DOHH2 (cell line): ENCODE results near the gene JCHAIN.
A peak's percentile ranks its signal among the peaks of the same experiment; 100 is the strongest.
"Not testable (repeated sequence)": the region's sequence is repeated elsewhere in the genome, so short reads cannot be mapped to it uniquely, and the experiment has no call there.

ENCODE experiments used
- H3F3A ChIP-seq: fragments of 200-600 bp; sonication (generic), shearing (Covaris generic); 2 replicates; pipeline ENCODE4 v1.6.0; 2016; ENCODE audit warnings: antibody characterized with exemption, mild to moderate bottlenecking; ENCODE audit not compliant: control insufficient read depth, insufficient read depth
- H3K27ac ChIP-seq: fragments of 200-600 bp; sonication (generic); 2 replicates; pipeline ENCODE4 v1.5.1; 2014; ENCODE audit warnings: low read depth, mild to moderate bottlenecking, low read length, moderate library complexity
- H3K27me3 ChIP-seq: fragments of 200-600 bp; sonication (generic); 2 replicates; pipeline ENCODE4 v1.6.1; 2014; ENCODE audit warnings: mild to moderate bottlenecking, low read length, mixed read lengths; ENCODE audit not compliant: control insufficient read depth
- H3K36me3 ChIP-seq: fragments of 200-600 bp; sonication (generic); 2 replicates; pipeline ENCODE4 v1.6.1; 2014; ENCODE audit warnings: mild to moderate bottlenecking, low read length, moderate library complexity, mixed read lengths; ENCODE audit not compliant: control insufficient read depth
- H3K4me1 ChIP-seq: fragments of 200-600 bp; sonication (generic); 2 replicates; pipeline ENCODE4 v1.6.1; 2014; ENCODE audit warnings: mild to moderate bottlenecking, low read length, mixed read lengths; ENCODE audit not compliant: control insufficient read depth
- H3K4me2 ChIP-seq: fragments of 200-600 bp; sonication (generic); 2 replicates; pipeline ENCODE4 v1.6.0; 2014; ENCODE audit warnings: mild to moderate bottlenecking, low read length, moderate library complexity
- H3K4me3 ChIP-seq: fragments of 200-600 bp; sonication (generic); 2 replicates; pipeline ENCODE4 v1.5.1; 2014; ENCODE audit warnings: mild to moderate bottlenecking, low read length, mixed read lengths
- H3K79me2 ChIP-seq: fragments of 200-600 bp; sonication (generic); 2 replicates; pipeline ENCODE4 v1.6.1; 2014; ENCODE audit warnings: mild to moderate bottlenecking, low read length, mixed read lengths; ENCODE audit not compliant: control insufficient read depth
- H3K9me2 ChIP-seq: fragments of 200-600 bp; sonication (generic); replicated peaks from 2 replicates; pipeline ENCODE4 v1.6.1; 2014; ENCODE audit warnings: mild to moderate bottlenecking, low read length, mixed read lengths; ENCODE audit not compliant: control insufficient read depth
- H3K9me3 ChIP-seq: fragments of 200-600 bp; sonication (generic); 2 replicates; pipeline ENCODE4 v1.6.1; 2014; ENCODE audit warnings: antibody characterized with exemption, low read length, mixed read lengths; ENCODE audit not compliant: control insufficient read depth, insufficient read depth
- H4K20me1 ChIP-seq: fragments of 200-600 bp; sonication (generic); 2 replicates; pipeline ENCODE4 v1.6.0; 2014; ENCODE audit warnings: low read depth, mild to moderate bottlenecking, antibody characterized with exemption, low read length, moderate library complexity; ENCODE audit not compliant: control insufficient read depth, insufficient read depth
- CTCF ChIP-seq: fragments of 200-600 bp; sonication (generic); IDR thresholded peaks from one replicate; pipeline ENCODE4 v1.5.1; 2014; ENCODE audit warnings: antibody characterized with exemption, mild to moderate bottlenecking, low read depth, low read length; ENCODE audit not compliant: poor library complexity, severe bottlenecking
- EZH2phosphoT487 ChIP-seq: fragments of 200-600 bp; sonication (generic); IDR thresholded peaks from 2 replicates; pipeline ENCODE4 v1.6.1; 2017; ENCODE audit warnings: borderline replicate concordance, mild to moderate bottlenecking, antibody characterized with exemption, low read length, moderate library complexity, mixed read lengths

The JCHAIN gene

GRCh38 chr4:70704215-70704930, 38.1 kb upstream of the JCHAIN start:
- Histone ChIP-seq H4K20me1 (no peaks in the 10 kb centered on the region), H3K27ac (peak overlapping the region; percentile 95)

GRCh38 chr4:70703619-70704214, 37.4 kb upstream of the JCHAIN start:
- H3K4me3 ChIP-seq = peak overlapping the region; percentile 90

More at GRCh38 chr4:70704215-70704930, 38.1 kb upstream of the JCHAIN start:
- H3K79me2 ChIP-seq = peaks cover 49% of the 10 kb centered on the region
- H3F3A ChIP-seq = peaks cover 22% of the 10 kb centered on the region
- TF ChIP-seq EZH2phosphoT487 (no peak), CTCF (peak; percentile 58)
- peaks cover 15% of the 10 kb centered on the region; the same call in 1 of the 2 replicates for H3K36me3 ChIP-seq
- H3K9me2 ChIP-seq = no peaks in the 10 kb centered on the region
- H3K27me3 ChIP-seq = no peaks in the 10 kb centered on the region
- no peaks in the 10 kb centered on the region for H3K9me3 ChIP-seq
- H3K4me3 ChIP-seq = peak overlapping the region; percentile 90
- peak overlapping the region; percentile 98 for H3K4me2 ChIP-seq
- H3K4me1 ChIP-seq = peaks cover 65% of the 10 kb centered on the region

GRCh38 chr4:70702592-70702991, 36.3 kb upstream of the JCHAIN start:
- not testable (repeated sequence) for H4K20me1 ChIP-seq, H3K9me3 ChIP-seq, H3K4me3 ChIP-seq, H3K9me2 ChIP-seq, H3K27me3 ChIP-seq
- H3K4me2 ChIP-seq = peak overlapping the region; percentile 98
- peak overlapping the region; percentile 95; the same call in 1 of the 2 replicates for H3K27ac ChIP-seq
- peaks cover 47% of the 10 kb centered on the region for H3K4me1 ChIP-seq
- peaks cover 31% of the 10 kb centered on the region for H3F3A ChIP-seq
- H3K79me2 ChIP-seq = peaks cover 31% of the 10 kb centered on the region
- H3K36me3 ChIP-seq = peaks cover 15% of the 10 kb centered on the region; the same call in 1 of the 2 replicates

More at GRCh38 chr4:70703619-70704214, 37.4 kb upstream of the JCHAIN start:
- Histone ChIP-seq H3K79me2 (peaks cover 42% of the 10 kb centered on the region), H4K20me1 (no peaks in the 10 kb centered on the region), H3K9me2 (no peaks in the 10 kb centered on the region), H3K4me2 (peak overlapping the region; percentile 98), H3K9me3 (no peaks in the 10 kb centered on the region), H3K36me3 (peaks cover 15% of the 10 kb centered on the region; the same call in 1 of the 2 replicates), H3K27me3 (no peaks in the 10 kb centered on the region), H3K27ac (peak overlapping the region; percentile 95), H3K4me1 (peaks cover 59% of the 10 kb centered on the region), H3F3A (peaks cover 27% of the 10 kb centered on the region)
- no peak for TF ChIP-seq CTCF
- TF ChIP-seq EZH2phosphoT487 = no peak

- 0 out of 2 replicates have a peak overlapping the region, but pooled peaks have one; percentile 25 for H3K4me2 ChIP-seq
- H3F3A ChIP-seq = peaks cover 42% of the 10 kb centered on the region
- H3K27me3 ChIP-seq = no peaks in the 10 kb centered on the region
- no peak overlapping the region for H3K4me3 ChIP-seq
- no peaks in the 10 kb centered on the region for H4K20me1 ChIP-seq
- H3K36me3 ChIP-seq = peaks cover 8% of the 10 kb centered on the region; the same call in 1 of the 2 replicates
- peaks cover 18% of the 10 kb centered on the region for H3K79me2 ChIP-seq
- H3K4me1 ChIP-seq = peaks cover 36% of the 10 kb centered on the region
- H3K27ac ChIP-seq = peak overlapping the region; percentile 4; the same call in 1 of the 2 replicates
- no peaks in the 10 kb centered on the region for H3K9me2 ChIP-seq
- TF ChIP-seq EZH2phosphoT487 (no peak), CTCF (no peak)
- no peaks in the 10 kb centered on the region for H3K9me3 ChIP-seq
Measured at GRCh38 chr4:70701271-70701670, 35.0 kb upstream of the JCHAIN start.
